Activated T-cell treated with anti-CD3 and anti-CD28 coated beads for 48 hours (primary cell): ENCODE data around the gene C1QTNF4.
"Not testable (repeated sequence)": the region's sequence is repeated elsewhere in the genome, so short reads cannot be mapped to it uniquely, and the experiment has no call there.

Source experiments
- DNase-seq: peaks from one replicate; pipeline ENCODE4 v3.0.0-alpha.2; 2020; ENCODE audit warnings: low read depth

C1QTNF4 gene

DNA sequence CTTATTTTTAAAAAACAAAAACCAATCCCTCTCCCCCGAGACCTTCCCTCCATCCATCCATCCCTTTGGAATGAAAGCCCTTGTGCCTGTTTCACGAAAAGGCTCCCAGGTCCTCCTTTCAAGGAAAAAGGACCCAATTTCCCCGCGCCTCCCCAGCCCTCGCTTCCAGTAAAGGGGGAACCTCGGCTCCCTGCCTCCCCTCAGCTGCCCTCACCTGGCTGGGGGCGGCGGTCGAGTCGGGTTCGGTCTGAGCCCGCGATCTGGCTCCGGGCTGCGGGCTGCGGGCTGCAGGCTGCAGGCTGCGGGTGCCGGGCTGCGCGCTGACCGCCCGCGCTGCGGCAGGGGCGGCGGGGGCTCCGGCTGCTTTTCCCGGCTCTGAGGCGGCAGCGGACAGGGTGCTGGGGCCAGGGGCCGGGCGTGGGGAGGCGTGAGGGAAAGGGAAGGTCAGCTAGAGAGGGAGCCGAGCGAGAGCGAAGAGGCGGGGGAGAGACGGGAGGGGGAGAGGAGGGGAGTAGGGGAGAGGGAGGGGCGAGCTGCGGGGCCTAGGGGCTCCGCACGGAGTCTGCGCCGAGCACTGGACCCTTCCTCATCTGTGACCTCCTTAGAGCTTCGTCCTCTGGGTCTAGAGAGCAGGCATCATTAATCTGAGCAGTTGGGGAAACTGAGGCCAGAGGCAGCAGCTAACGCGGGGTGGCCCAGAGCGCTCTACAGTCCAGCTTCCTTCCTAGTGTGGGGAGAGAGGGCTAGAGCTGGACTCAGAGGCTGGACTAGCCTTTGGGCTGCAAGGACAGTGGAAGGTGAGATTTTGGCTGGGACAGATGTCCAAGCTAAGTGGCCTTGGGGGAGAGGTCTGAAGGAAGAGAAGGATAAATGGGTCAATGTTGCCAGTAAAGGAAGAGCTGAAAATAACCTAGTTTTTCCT lies at the start of gene C1QTNF4:
TSS of gene C1QTNF4 (minus strand) at position 478 of the 922 bp plus-strand sequence. CDS start 3,601 bp downstream, outside the sequence.
- DNase-seq: no peak

DNA sequence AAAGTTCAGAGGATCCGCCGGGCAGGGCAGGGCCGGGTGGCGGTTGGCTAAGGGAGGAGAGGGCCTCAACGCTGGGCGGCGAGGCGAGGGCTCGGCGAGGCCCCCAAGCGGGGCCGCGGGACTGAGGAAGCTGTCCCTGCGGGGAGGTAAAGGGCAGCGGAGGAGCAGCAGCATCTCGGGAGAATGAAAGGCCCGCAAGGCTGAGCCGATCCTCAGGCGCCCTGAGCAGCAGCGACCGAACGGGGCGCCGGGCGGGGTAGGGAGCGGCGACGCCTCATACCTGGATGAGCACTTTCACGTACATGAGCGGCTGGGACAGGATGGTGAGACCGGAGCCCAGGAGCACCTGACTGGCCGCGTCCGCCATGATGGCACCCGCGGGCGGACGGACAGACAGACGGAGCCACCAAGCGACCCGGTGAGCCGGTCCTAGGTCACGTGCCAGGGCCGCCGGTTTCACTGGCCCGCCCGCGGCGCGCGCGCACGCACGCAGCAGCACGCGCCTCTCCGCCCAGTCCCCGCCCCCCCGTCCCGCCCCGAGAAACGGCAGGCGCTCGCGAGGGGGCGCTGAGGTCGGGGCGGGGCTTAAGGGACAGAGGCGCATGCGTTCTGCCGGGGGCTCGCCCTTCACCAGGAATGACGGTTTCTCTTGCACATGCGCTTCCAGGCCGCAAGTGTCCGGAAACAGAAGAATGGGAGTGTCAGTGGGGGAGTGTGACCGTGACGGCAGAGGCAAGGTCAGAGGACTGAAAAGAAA lies 48.1 kb upstream of the C1QTNF4 start, which contains the start of gene MTCH2:
TSS of gene MTCH2 (minus strand) at position 461 of the 757 bp plus-strand sequence. CDS start at position 367, 94 bp downstream.
- peak; percentile 95 for DNase-seq

DNA sequence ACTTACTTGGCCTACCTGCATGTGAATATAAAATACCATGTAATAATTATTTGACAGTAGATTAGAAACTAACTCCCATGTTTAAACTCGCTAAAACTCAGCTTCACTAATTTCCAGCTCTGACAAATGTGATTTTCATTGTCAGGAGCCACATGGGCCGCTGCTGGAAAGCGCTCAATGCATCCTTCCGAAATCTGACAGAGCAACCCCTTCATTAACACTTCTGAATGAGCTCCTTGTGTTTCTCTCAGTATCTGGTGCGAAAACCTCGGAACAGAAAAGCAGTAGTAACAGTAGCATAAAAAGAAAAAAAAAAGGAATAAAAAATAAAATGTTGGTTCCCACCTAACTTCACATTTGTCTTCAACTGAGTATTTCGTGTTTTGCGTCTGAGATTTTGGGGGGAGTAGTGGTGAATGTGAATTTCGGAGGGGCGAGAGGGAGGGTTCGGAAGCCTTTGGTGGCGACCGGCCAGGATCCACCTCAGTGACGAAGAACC lies 47.4 kb upstream of the C1QTNF4 start:
- DNase-seq: no peak

DNA sequence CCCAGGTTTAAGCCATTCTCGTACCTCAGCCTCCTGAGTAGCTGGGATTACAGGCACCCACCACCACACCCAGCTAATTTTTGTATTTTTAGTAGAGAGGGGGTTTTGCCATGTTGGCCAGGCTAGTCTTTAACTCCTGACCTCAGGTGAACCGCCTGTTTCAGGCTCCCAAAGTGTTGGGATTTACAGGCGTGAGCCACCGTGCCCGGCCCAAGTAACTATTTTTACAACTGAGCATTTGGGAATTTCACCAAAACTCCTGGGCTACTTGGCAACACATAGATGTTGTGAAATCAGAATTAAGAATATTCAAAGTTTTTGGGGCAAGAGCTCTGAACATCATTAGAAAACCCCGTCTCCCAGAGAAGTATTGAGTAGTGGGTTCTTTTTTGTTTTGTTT lies 46.3 kb upstream of the C1QTNF4 start:
- DNase-seq: not testable (repeated sequence)

DNA sequence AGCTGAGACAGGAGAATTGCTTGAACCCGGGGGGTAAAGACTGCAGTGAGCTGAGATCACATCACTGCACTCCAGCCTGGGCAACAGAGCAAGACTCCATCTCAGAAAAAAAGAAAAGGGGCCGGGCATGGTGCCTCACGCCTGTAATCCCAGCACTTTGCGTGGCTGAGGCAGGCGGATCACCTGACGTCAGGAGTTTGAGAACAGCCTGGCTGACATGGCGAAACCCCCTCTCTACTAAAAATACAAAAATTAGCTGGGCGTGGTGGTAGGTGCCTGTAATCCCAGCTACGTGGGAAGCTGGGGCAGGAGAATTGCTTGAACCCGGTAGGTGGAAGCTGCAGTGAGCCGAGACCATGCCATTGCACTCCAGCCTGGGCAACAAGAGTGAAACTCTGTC lies 42.1 kb upstream of the C1QTNF4 start:
- DNase-seq: not testable (repeated sequence)

DNA sequence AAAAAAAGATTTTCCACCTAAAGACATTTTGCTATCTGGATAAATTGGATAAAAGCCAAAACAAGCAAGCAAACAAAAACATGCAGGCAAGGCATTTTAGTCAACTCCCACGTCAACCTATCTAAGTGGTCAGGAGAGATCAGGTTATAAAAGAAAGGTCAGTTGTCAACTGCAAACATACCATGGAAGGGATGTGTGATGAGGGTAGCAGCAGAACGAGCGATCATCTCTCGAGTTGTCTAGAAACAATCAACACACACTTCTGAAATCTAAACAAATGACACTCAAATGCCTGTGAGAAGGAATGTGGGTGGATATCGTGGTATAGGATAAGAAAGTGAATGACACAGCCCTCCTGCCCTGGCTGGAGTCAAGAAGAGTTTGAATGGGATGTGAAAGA lies 37.3 kb upstream of the C1QTNF4 start:
- no peak for DNase-seq

DNA sequence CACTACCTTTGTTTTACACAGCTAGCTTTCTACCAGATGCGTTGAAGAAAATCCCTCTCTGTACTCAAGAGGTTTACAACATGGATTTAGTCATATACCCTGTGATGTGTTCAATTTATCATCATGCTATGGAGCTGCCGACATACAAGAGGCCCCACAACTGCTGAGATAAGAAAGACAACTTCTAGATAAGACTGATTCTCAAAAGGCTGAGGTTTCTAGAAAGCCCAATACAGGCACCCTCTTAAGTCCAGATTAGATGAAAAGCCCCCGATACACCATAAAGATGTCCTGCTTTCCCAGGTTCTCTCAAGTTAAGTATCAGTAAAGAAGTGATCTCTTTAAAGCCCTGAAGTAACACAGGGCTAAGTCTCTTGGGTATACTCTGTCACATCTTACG lies 33.8 kb upstream of the C1QTNF4 start:
- no peak for DNase-seq

DNA sequence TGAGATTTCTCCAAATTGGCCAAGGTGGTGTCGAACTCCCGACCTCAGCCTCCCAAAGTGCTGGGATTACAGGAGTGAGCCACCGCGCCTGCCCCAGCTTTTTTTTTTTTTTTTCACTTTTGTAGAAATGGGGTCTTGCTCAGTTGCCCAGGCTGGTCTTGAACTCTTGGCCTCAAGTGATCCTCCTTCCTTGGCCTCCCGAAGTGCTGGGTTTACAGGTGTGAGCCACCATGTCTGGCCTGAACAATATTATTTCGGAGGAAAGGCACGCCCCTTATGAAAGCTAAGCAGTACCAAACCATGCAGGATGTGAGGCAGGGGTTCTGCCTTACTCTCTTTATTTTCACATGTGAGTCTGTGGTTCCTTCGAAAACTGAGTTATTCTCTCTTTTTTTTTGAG lies 32.0 kb upstream of the C1QTNF4 start:
- DNase-seq: no peak

DNA sequence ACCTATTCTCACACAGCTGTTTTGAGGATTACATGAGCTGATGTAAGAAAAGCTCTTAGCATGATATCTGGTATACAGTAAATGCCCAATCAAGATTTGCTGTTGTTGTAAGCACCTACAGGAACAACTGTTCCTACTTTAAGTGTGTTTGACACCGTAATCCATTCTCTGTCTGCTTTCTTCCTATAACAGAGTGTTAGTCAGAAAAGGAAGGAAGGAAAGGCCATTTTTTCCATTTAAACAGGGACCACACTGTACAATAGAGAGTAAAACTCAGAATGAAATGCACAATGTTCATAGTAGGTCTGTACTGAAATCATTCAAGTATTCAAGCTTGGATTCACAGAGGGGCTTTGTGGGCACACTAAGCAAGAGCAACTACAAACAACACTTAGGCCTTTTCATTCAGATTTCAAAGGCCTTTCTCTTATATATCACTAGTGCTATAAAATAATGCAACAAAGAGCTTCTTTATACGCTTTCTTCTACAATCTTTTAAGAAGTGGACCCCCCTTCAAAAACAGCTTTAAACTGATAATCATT lies 26.7 kb upstream of the C1QTNF4 start:
- DNase-seq: no peak

DNA sequence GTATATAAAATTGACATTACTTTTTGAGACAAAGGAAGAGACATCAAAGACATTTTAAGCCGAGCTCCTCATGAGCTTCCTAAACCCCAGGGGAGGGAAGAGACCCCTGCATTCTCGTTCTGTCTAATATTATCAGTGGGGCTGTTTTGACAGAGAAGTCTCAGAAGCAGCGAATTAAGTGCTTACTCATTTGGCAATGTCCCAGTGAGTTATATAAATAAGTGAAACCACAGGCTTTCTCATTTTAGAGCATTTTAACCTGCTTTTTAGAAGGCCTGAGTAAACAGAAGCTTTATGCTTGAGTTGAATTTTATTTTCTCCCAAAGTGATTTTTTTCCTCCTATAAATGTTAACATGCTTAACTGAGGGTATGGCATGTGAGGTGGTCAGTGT lies 23.2 kb upstream of the C1QTNF4 start:
- DNase-seq: no peak

DNA sequence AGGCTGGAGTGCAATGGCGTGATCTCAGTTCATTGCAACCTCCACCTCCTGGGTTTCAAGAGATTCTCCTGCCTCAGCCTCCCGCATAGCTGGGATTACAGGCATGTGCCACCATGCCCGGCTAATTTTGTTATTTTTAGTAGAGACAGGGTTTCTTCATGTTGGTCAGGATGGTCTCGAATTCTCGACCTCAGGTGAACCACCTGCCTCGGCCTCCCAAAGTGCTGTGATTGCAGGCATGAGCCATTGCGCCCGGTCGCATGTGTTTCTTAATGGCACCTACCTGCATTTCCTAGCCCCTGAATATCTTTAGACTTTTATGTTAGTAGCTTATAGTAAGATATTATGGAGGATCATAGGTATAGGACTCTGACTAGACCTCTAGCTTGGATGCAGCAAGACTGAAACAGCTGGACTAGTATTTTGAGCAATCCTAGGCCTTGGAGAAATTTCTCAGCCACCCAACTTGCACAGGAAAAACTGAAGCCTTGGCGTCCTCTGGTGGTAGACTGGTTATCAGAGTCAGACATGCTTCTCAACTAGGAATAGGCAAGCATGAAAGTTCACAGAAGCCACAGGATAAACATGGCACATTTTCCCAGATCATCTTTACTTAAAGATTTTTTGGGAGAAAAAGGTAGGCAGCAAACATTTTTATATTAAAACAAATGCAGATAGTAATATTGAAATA lies 22.7 kb upstream of the C1QTNF4 start:
- no peak for DNase-seq

DNA sequence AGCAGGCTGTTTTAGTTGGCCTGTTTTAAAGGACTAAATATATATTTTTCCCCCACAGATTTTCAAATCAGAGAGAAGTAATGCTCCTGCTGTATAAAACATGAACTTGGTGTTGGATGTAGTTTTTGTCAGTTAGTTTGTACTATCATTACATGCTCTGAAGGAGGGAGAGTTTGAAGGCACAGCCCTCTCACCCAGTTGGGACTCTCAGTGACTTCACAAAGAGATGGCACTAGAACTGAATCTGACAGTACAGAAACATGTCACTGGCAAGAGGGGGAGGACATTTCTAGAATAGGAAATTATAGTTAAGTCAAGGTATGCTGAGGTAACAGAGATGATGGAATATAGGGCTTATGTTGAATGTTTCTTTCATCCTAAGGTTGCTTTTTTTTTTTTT lies 21.0 kb upstream of the C1QTNF4 start:
- no peak for DNase-seq

DNA sequence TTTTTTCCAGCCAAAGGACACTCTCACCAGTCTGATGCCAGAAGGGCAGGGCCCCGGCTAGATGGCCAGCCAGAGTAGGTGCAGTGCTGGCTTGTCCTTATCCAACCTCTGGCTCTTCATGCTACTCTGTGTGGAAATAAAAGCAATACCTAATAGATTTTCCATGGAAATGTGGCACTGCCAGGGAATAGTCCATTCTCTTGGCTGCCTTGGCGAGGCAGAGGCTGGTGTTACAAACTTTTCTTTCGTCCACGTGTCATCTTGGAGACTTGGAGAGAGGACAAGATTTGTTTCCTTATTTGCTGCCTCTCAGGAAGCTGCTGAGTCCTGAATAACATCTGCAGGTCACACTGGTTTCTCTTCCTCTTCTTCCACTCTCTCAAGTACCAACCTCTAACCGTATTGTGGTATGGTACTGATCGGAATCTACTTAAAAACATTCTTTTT lies 17.2 kb upstream of the C1QTNF4 start:
- DNase-seq: no peak

DNA sequence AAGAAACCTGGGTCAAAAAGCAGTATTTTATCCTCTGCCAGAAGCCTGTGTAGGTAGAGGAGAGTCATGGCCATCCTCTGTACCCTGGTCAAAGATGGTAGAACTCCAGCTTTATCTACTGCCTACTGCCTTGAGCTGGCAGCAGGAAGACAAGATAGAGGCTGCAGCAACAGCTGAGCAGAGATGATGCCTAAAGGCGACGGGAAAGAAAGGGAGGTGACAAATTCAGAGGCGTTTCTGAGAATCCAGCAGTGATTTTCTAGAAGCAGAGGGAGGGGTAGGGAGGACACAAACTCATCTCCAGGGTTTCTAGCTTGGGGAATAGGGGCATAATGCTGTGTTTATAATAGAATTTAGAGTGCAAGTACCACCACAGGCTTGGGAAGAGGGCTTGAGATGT lies 15.5 kb upstream of the C1QTNF4 start:
- DNase-seq: no peak

DNA sequence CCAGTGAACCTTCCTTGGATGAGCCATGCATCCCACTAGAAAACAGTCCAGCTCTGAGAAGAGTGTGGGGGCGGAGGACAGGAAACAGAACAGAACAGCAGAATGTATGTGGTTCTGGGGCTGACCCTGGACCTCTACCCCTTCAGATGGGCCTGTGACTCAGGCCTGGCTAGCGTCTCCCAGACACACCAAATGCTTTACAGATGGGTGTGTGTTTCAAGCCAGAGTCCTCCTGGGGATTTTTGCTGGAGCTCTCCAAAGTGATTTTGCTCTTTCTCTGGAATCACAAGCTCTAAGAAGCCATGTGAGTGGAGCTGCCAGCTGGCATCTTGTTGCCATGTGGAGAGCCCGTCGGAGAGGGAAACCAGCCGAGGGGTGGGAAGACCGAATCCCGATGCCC lies 13.2 kb upstream of the C1QTNF4 start:
- DNase-seq: no peak

DNA sequence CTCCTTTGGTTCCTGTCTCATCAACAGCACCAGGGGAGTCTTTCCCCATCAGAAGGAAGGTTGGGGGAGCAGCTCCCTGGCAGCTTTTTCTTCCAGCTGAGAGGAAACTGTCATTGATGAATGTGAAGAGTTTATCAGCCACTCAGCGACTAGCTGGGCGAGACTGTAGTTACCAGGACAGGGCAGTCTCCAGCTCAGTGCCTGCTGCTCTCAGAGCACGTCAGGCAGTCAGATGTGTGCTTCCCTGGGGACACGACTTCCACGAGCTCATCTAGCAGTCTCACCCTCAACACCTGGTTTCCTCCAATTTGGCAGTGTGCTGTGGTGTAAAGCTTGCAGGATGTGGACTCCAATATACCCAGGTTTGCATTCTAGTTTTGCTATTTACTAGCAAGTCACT lies 12.5 kb upstream of the C1QTNF4 start:
- DNase-seq: no peak

DNA sequence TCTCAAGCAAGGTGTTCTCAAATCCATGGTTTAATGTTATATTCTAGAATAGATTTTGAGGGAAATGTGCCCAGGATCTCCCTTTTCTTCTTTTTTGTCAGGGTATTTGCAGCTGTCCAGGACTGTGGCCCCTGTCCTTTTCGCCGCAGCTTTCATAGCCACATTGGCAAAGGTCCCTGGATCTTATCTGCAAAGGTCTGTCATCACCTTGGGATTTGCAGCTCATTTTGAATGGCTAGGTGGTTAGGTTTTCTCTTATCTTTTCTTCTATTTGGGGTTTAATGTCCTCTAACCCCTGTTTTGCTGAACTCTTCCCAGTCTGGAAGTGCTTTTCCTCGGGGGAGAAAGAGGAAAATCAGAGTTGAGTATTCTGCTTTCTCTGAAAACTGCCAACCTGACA lies 11.7 kb upstream of the C1QTNF4 start:
- no peak for DNase-seq

DNA sequence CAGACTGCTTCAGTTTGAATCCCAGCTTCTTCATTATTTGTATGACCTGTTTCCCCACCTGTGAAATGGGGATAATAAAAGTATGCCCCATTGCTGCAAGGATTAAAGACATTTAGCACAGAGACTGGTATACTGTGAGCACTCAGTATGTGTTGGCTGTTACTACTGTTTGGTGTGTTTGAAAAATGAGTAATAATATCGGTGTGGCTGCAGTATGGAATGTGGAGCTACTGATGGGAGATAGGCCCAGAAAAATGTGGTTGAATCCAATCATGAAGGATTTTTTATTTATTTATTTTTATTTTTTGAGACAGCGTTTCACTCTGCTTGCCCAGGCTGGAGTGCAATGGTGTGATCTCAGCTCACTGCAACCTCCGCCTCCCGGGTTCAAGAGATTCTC lies 9.1 kb upstream of the C1QTNF4 start:
- DNase-seq: no peak

DNA sequence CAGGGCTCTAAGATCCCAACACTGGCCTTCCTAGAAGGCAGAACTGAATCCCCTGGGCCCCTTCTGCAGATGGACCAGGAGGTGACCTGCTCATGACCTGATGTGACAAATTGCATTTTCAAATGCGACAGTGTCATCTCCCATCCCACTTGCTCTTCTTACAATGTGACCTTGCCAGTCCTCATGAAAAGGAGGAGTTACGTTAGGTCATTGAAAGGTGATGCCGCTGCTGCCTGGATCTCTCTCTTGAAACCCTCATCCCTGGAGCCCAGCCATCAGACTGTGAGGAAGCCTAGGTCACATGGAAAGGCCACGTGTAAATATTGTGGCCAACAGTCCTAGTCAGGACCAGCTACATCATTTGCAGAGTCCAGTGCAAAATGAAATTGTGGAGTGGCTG lies 5.7 kb upstream of the C1QTNF4 start:
- DNase-seq: no peak

DNA sequence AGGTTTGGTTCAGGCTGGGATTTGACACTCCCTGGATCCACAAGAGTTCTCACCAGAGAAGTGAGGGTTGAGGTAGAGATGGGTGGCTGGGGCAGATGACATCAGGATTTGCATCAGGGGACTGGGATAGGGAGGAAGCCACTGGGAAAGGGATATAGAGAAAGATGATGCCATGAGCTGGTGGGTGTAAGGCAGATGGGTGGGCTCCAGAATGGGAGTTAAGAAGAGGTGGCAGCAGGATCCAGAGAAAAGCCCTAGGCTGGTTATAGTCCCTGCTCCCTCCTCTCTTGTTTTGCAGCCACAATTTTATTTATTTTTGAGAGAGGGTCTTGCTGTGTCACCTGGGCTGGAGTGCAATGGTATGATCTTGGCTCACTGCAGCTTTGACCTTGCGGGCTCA lies 1.8 kb upstream of the C1QTNF4 start:
- no peak for DNase-seq

DNA sequence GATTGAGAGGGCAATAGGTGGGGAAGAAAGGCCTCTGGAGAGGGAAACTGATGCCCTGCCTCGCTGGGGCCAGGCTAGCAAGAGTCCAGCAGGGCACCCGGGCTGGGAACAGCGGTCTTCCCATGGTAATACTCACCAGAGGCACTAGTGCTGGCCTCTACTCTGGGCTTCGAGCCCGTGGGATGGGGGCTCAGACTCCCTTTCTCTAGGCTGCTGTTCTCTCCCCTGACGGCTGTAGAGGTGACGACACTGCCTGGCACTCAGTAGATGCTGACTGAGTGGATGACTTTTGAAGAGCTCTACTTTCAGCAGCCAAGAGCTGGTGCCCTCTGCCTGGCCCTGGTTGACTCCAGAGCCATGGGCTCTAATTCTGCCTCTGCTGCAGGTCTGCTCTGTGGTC lies 818 bp upstream of the C1QTNF4 start:
- no peak for DNase-seq

DNA sequence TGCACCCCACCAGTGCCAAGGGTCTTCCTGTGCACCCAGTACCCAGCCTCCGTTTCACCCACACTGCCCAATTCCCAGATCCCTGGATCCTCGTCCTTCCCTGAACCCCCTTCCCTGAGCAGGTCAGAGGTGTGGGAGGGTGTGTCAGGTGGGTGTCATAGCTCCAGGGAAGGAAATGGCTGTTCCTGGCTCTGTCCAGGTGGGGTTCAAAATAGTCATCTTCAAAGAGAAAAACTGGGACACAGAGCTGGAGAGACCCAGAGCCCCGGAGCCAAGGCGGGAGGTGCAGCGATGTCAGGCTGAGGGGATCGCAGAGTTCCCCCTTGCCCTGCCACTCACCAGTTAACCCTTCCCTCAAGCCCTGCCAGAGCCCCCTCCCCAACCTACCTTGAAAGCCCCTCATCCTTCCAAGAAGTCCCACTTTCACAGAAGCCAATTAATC lies 698 bp downstream of the C1QTNF4 start:
- DNase-seq: no peak
